ENCODE measurements around the gene CDC42EP4.

Gene CDC42EP4

DNA sequence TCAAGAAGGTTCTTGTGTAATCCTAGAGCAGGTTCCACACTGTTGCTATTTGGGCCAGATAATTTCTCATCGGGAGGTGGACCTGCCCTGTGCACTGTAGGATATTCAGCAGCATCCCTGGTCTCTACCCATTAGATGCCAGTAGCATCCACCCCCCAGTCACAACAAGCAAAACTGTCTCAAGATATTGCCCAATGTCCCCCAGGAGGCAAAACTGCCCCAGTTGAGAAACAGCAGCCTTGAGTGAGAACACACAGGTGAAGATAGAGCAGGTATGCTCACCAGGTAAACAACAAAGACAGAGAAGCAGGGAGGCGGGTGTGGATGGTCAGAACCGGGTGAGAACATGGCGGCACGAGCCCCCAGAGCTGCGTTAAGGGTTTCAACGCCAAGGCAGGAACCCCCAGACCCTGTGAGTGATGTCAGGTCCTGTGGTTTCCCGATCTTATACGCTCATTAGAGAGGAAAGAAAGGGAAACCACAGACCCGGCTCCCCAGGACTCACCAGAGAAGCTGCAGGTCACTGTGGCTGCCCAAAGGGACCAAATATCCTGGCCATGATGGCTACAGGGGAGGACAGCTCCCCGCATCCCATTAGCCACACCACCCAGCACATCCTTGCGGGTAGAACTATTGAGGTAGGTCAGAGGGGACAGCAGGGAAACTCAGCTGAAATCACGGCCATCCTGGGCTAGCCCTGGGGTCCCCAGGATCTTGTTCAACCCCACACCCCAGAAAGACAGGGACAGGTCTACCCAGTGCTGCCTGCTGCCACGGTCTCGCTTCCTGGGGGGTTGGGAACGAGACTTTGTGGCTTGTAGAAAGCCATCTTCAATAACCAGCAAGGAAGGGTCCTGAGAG is 21.2 kb downstream of the CDC42EP4 start:
- Histone ChIP-seq H3K36me3 (ENCODE audit: control insufficient read depth in 2 of 2, insufficient read depth in 1 of 2, low read length in 2 of 2) (peaks cover 0 to 17% of the 10 kb centered on the region in 2 experiments; a peak in 2 of 3 replicates), H3K27ac (ENCODE audit: extremely low read depth, low read depth, low read length) (no peak overlapping the region), H3K4me1 (ENCODE audit: control insufficient read depth, insufficient read depth, low read length) (no peaks in the 10 kb centered on the region; the same call in 1 of the 2 replicates), H3K4me3 (ENCODE audit: low read depth, low read length) (no peak overlapping the region), H3K9me3 (ENCODE audit: control insufficient read depth, insufficient read depth, low read depth, low read length) (no peaks in the 10 kb centered on the region)
- POLR2A ChIA-PET = interaction anchor here (0.8 to 1.8 kb wide), 3 partner anchors 12 to 65 kb away, joined by 3 to 6 read pairs (median 5); no protein-coding TSS in a partner anchor
- CTCF ChIA-PET = interaction anchor here (0.5 to 1.6 kb wide), 4 partner anchors 9 to 887 kb away, joined by 3 to 4 read pairs (median 4); no protein-coding TSS in a partner anchor
- TF ChIP-seq ZBTB20 (tag by site-specific recombination; IDR thresholded peaks at IDR 0.05) (0 out of 2 replicates have a peak, but pooled peaks have one; percentile 1), ZNF174 (tag by site-specific recombination; IDR thresholded peaks at IDR 0.05) (no peak), GLIS1 (tag by site-specific recombination; IDR thresholded peaks at IDR 0.05) (peak; percentile 13; the same call in 1 of the 2 replicates)

GRCh38 chr17:73289549-73290254 is 22.1 kb downstream of the CDC42EP4 start:
- ChIA-PET CTCF (interaction anchor here (0.6 kb wide), 1 partner anchor 633 kb away, joined by 3 read pairs; no protein-coding TSS in a partner anchor), POLR2A (no interaction called here)
- no peak overlapping the region for H3K27ac ChIP-seq (ENCODE audit: extremely low read depth, low read depth, low read length)
- H3K36me3 ChIP-seq (ENCODE audit: control insufficient read depth in 2 of 2, insufficient read depth in 1 of 2, low read length in 2 of 2) = peaks cover 0 to 26% of the 10 kb centered on the region in 2 experiments; a peak in 2 of 3 replicates
- H3K4me1 ChIP-seq (ENCODE audit: control insufficient read depth, insufficient read depth, low read length) = no peaks in the 10 kb centered on the region; the same call in 1 of the 2 replicates
- H3K9me3 ChIP-seq (ENCODE audit: control insufficient read depth, insufficient read depth, low read depth, low read length) = no peaks in the 10 kb centered on the region
- TF ChIP-seq ZSCAN16 (tag by site-specific recombination; IDR thresholded peaks at IDR 0.05) = no peak
- TF ChIP-seq KLF8 (tag by site-specific recombination; IDR thresholded peaks at IDR 0.05) = 0 out of 2 replicates have a peak, but pooled peaks have one; percentile 31
- peak; percentile 27; the same call in 1 of the 2 replicates for TF ChIP-seq ZNF341 (tag by site-specific recombination; IDR thresholded peaks at IDR 0.05; ENCODE audit: low read depth)
- no peak for TF ChIP-seq ZNF585B (tag by site-specific recombination; IDR thresholded peaks at IDR 0.05)
- peak; percentile 89 for TF ChIP-seq ZNF366 (tag by site-specific recombination; conservative IDR thresholded peaks at IDR 0.05)
- TF ChIP-seq WT1 (tag by site-specific recombination; IDR thresholded peaks at IDR 0.05) = peak; percentile 47; the same call in 1 of the 2 replicates
- TF ChIP-seq SP2 (tag by site-specific recombination; IDR thresholded peaks at IDR 0.05) = 0 out of 2 replicates have a peak, but pooled peaks have one; percentile 11
- peak; percentile 98 for TF ChIP-seq PRDM1 (tag by site-specific recombination; IDR thresholded peaks at IDR 0.05)
- no peak overlapping the region for H3K4me3 ChIP-seq (ENCODE audit: low read depth, low read length)

DNA sequence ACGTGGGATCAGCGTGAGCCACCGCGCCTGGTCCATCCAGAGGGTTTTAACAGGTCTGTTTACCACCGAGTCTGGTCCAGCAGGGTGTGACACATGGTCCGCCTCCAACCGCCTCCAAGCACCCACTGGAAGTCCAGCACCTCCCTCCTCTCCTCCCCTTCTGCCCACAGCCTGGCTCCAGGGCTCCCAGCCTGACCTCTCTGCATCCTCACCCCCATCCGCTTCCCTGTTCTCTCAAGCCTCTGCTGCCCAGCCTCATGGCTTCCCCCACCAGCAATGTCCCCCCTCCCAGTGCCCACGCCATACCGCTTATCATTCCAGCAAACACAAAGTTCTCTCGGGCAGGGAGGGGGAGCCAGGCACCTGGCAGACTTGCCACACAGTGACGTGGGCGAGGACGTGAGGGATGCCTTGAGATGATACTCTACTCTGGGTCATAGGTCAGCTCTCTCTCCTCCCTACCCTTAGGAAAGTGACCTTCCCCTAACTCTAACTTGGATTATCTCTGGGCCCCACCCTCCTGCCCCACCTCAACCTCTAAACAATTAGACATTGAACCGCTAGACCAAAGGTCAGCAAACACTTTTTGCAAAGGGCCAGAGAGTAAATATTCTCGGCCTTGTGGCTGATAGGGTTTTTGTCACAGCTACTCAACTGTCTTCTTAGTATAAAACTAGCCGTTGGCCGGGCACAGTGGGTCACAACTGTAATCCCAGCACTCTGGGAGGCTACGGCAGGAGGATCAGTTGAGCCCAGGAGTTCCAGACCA is 23.1 kb downstream of the CDC42EP4 start:
- Histone ChIP-seq H3K4me1 (ENCODE audit: control insufficient read depth, insufficient read depth, low read length) (peaks cover 4% of the 10 kb centered on the region), H3K36me3 (ENCODE audit: control insufficient read depth in 2 of 2, insufficient read depth in 1 of 2, low read length in 2 of 2) (peaks cover 0 to 24% of the 10 kb centered on the region in 2 experiments; a peak in 2 of 3 replicates), H3K27ac (ENCODE audit: extremely low read depth, low read depth, low read length) (no peak overlapping the region), H3K9me3 (ENCODE audit: control insufficient read depth, insufficient read depth, low read depth, low read length) (no peaks in the 10 kb centered on the region), H3K4me3 (ENCODE audit: low read depth, low read length) (no peak overlapping the region)
- ChIA-PET POLR2A (interaction anchor here (1.3 kb wide), 1 partner anchor 20 kb away, joined by 4 read pairs; no protein-coding TSS in a partner anchor), CTCF (interaction anchor here (0.6 to 1.5 kb wide), 3 partner anchors 33 to 634 kb away, joined by 3 to 4 read pairs (median 3); no protein-coding TSS in a partner anchor)
- TF ChIP-seq, protein P1, sequence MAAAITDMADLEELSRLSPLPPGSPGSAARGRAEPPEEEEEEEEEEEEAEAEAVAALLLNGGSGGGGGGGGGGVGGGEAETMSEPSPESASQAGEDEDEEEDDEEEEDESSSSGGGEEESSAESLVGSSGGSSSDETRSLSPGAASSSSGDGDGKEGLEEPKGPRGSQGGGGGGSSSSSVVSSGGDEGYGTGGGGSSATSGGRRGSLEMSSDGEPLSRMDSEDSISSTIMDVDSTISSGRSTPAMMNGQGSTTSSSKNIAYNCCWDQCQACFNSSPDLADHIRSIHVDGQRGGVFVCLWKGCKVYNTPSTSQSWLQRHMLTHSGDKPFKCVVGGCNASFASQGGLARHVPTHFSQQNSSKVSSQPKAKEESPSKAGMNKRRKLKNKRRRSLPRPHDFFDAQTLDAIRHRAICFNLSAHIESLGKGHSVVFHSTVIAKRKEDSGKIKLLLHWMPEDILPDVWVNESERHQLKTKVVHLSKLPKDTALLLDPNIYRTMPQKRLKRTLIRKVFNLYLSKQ (tag by site-specific recombination; IDR thresholded peaks at IDR 0.05; ENCODE audit: borderline replicate concordance) = no peak
- peak; percentile 33; the same call in 1 of the 2 replicates for TF ChIP-seq INSM2 (tag by site-specific recombination; IDR thresholded peaks at IDR 0.05)
- TF ChIP-seq GLIS2 (tag by site-specific recombination; IDR thresholded peaks at IDR 0.05) = peak; percentile 30; the same call in 1 of the 2 replicates
- TF ChIP-seq PRDM6 (tag by site-specific recombination; IDR thresholded peaks at IDR 0.05) = no peak
- TF ChIP-seq ZNF561 (tag by site-specific recombination; IDR thresholded peaks at IDR 0.05; ENCODE audit: borderline replicate concordance) = no peak
- no peak for TF ChIP-seq SCRT2 (tag by site-specific recombination; IDR thresholded peaks at IDR 0.05)
- TF ChIP-seq ZNF645 (tag by site-specific recombination; IDR thresholded peaks at IDR 0.05) = no peak

All from HEK293 (cell line).